Suprapubic skin (tissue), 4 donors: ENCODE data around the gene STH. TPM values are rescaled to one million over a fixed set of nuclear protein-coding genes. Genes with fewer than 3 reads are reported as not detected.

ENCODE experiments used
- DNase-seq, 2 donors: peaks; one replicate each; pipeline ENCODE4 v3.0.0-alpha.2; 2019; ENCODE audit warnings: low spot score in 2 of 2
- H3K27ac ChIP-seq: fragments of 200-600 bp; sonication (generic); one replicate; pipeline ENCODE4 v1.5.1; 2019
- H3K27me3 ChIP-seq: fragments of 200-600 bp; sonication (generic); one replicate; pipeline ENCODE4 v1.5.1; 2019
- H3K36me3 ChIP-seq: fragments of 200-600 bp; sonication (generic); one replicate; pipeline ENCODE4 v1.5.1; 2019
- H3K4me1 ChIP-seq: fragments of 200-600 bp; sonication (generic); one replicate; pipeline ENCODE4 v1.5.1; 2019
- H3K4me3 ChIP-seq: fragments of 200-600 bp; sonication (generic); one replicate; pipeline ENCODE4 v1.5.1; 2019; ENCODE audit warnings: mild to moderate bottlenecking
- H3K9me3 ChIP-seq: fragments of 200-600 bp; sonication (generic); one replicate; pipeline ENCODE4 v1.5.1; 2019
- CTCF ChIP-seq, 2 donors: fragments of 200-600 bp in 1 of 2; fragments of 450-650 bp in 1 of 2; sonication (generic) in 1 of 2; IDR thresholded peaks; one replicate each; pipeline ENCODE4 v1.5.1; 2016 to 2019; ENCODE audit warnings: antibody characterized with exemption in 2 of 2, mild to moderate bottlenecking in 1 of 2, moderate library complexity in 1 of 2
- EP300 ChIP-seq: sonication (generic); formaldehyde crosslinking; IDR thresholded peaks from one replicate; pipeline ENCODE4 v1.6.1; 2017; ENCODE audit warnings: antibody characterized with exemption
- POLR2A ChIP-seq, 2 donors: fragments of 450-650 bp; IDR thresholded peaks; one replicate each; pipeline ENCODE4 v1.6.1; 2017; ENCODE audit warnings: antibody characterized with exemption in 2 of 2, mild to moderate bottlenecking in 2 of 2, moderate library complexity in 2 of 2
- POLR2AphosphoS5 ChIP-seq, 3 donors: sonication (generic); formaldehyde crosslinking; IDR thresholded peaks; one replicate each; pipeline ENCODE4 v1.6.1; 2017; ENCODE audit warnings: antibody characterized with exemption in 3 of 3
- WGBS: methylation state at CpG from one replicate; pipeline ENCODE4 v1.1.5; 2018; 5-methylcytosine and 5-hydroxymethylcytosine counted together
- total RNA-seq, 4 donors: library from RNA; depleted of rRNA; stranded (reverse); fragments of >200 nt; gene quantifications; one replicate each; pipeline ENCODE4 v1.1.0, GENCODE V29; 2016

Gene STH
- total RNA-seq, 4 donors from 2014 or later = not detected

- Histone ChIP-seq H3K4me1 (no peaks in the 10 kb centered on the region), H3K4me3 (no peak overlapping the region), H3K27ac (no peak overlapping the region), H3K36me3 (no peaks in the 10 kb centered on the region), H3K9me3 (no peaks in the 10 kb centered on the region), H3K27me3 (no peaks in the 10 kb centered on the region)
- WGBS = 97% methylated on average over 4 of the region's 4 CpGs
- TF ChIP-seq POLR2A (IDR thresholded peaks at IDR 0.05) (no peak), CTCF (IDR thresholded peaks at IDR 0.05) (no peak), POLR2AphosphoS5 (IDR thresholded peaks at IDR 0.05) (no peak), EP300 (no peak)
- no peak for DNase-seq
Measured at GRCh38 chr17:45986056-45986455, 13.0 kb upstream of the STH start.

- H3K9me3 ChIP-seq = no peaks in the 10 kb centered on the region
- TF ChIP-seq POLR2A (IDR thresholded peaks at IDR 0.05) = no peak
- TF ChIP-seq POLR2AphosphoS5 (IDR thresholded peaks at IDR 0.05) = no peak
- no peak for TF ChIP-seq CTCF (IDR thresholded peaks at IDR 0.05)
Measured at GRCh38 chr17:45987706-45988105, 11.3 kb upstream of the STH start.

GRCh38 chr17:45989759-45990158 is 9.3 kb upstream of the STH start:
- no peaks in the 10 kb centered on the region for H3K36me3 ChIP-seq
- H3K27ac ChIP-seq = no peak overlapping the region
- H3K4me3 ChIP-seq = no peak overlapping the region
- no peaks in the 10 kb centered on the region for H3K27me3 ChIP-seq
- no peaks in the 10 kb centered on the region for H3K4me1 ChIP-seq
- 70% methylated on average over 3 of the region's 3 CpGs for whole genome bisulfite sequencing
- no peaks in the 10 kb centered on the region for H3K9me3 ChIP-seq
- TF ChIP-seq CTCF (IDR thresholded peaks at IDR 0.05) (no peak), EP300 (no peak), POLR2AphosphoS5 (IDR thresholded peaks at IDR 0.05) (no peak), POLR2A (IDR thresholded peaks at IDR 0.05) (no peak)
- DNase-seq = no peak

More at GRCh38 chr17:45987706-45988105, 11.3 kb upstream of the STH start:
- H3K4me1 ChIP-seq = no peaks in the 10 kb centered on the region
- WGBS = 78% methylated on average over 5 of the region's 5 CpGs
- H3K27me3 ChIP-seq = no peaks in the 10 kb centered on the region
- H3K36me3 ChIP-seq = no peaks in the 10 kb centered on the region
- DNase-seq = no peak
- no peak overlapping the region for H3K27ac ChIP-seq
- no peak overlapping the region for H3K4me3 ChIP-seq

GRCh38 chr17:45990886-45991285 is 8.2 kb upstream of the STH start:
- no peaks in the 10 kb centered on the region for H3K36me3 ChIP-seq
- H3K9me3 ChIP-seq = no peaks in the 10 kb centered on the region
- 80% methylated on average over 6 of the region's 6 CpGs for WGBS
- H3K4me1 ChIP-seq = no peaks in the 10 kb centered on the region
- no peaks in the 10 kb centered on the region for H3K27me3 ChIP-seq
- no peak overlapping the region for H3K4me3 ChIP-seq
- no peak overlapping the region for H3K27ac ChIP-seq
- no peak for TF ChIP-seq POLR2AphosphoS5 (IDR thresholded peaks at IDR 0.05)
- TF ChIP-seq EP300 = no peak
- TF ChIP-seq POLR2A (IDR thresholded peaks at IDR 0.05) = no peak
- TF ChIP-seq CTCF (IDR thresholded peaks at IDR 0.05) = no peak
- no peak for DNase-seq

GRCh38 chr17:45991341-45991740 is 7.7 kb upstream of the STH start:
- DNase-seq = no peak
- 84% methylated on average over 10 of the region's 10 CpGs for WGBS
- Histone ChIP-seq H3K27ac (no peak overlapping the region), H3K36me3 (no peaks in the 10 kb centered on the region), H3K4me1 (no peaks in the 10 kb centered on the region), H3K27me3 (no peaks in the 10 kb centered on the region), H3K9me3 (no peaks in the 10 kb centered on the region), H3K4me3 (no peak overlapping the region)
- no peak for TF ChIP-seq CTCF (IDR thresholded peaks at IDR 0.05)
- no peak for TF ChIP-seq POLR2A (IDR thresholded peaks at IDR 0.05)
- TF ChIP-seq POLR2AphosphoS5 (IDR thresholded peaks at IDR 0.05) = no peak
- TF ChIP-seq EP300 = no peak
